Heart left ventricle (tissue), 13 donors: ENCODE data around the gene FAM168B.

Experiments
- POLR2A ChIP-seq, 2 donors: fragments of 450-650 bp; IDR thresholded peaks; one replicate each; pipeline ENCODE4 v1.6.1; 2017; ENCODE audit warnings: antibody characterized with exemption in 2 of 2, mild to moderate bottlenecking in 2 of 2, moderate library complexity in 2 of 2
- TF ChIP-seq, protein P1 (sequence below), 12 donors: fragments of 200-600 bp; sonication (generic) in 4 of 12; IDR thresholded peaks; one replicate each; pipeline versions ENCODE4 v1.5.0 to v1.8.0; 2018 to 2022; ENCODE audit warnings: antibody characterized with exemption in 12 of 12, mild to moderate bottlenecking in 5 of 12
- donor health status: ischemic (EF 13 %, LVEDD 7.1; RV severe dilation, severe dysfunction).
- donor health status: DM: no; HTN: yes; CAD: no.
- donor health status: DM: no; HTN: no; CAD: no.
- donor health status: ischemic (EF 25% LVEDD 6.9; RV normal size, moderate dysfunction).
- donor health status: ischemic (EF 25% LVEDD 5.7; RV mildly dilated, moderate dysfunction).
- donor health status: ischemic (EF 35%, LVEDD 5.7; RV mildly dilated, moderate dysfunction).
- donor health status: nonischemic (EF 11% LVEDD 7.7; RV severe dilation, severe dysfunction).
- donor health status: DM: yes; HTN: yes; CAD: no.
- donor health status: PGD.
- donor health status: ischemic (EF 29% LVEDD 5.4; RV normal size, mild dysfunction).
- donor health status: nonischemic (EF 23%, LVEDD 6.1; RV moderate dilation, normal function).

GRCh38 chr2:131121464-131121863 is 28.2 kb upstream of the FAM168B start:
- TF ChIP-seq, protein P1, sequence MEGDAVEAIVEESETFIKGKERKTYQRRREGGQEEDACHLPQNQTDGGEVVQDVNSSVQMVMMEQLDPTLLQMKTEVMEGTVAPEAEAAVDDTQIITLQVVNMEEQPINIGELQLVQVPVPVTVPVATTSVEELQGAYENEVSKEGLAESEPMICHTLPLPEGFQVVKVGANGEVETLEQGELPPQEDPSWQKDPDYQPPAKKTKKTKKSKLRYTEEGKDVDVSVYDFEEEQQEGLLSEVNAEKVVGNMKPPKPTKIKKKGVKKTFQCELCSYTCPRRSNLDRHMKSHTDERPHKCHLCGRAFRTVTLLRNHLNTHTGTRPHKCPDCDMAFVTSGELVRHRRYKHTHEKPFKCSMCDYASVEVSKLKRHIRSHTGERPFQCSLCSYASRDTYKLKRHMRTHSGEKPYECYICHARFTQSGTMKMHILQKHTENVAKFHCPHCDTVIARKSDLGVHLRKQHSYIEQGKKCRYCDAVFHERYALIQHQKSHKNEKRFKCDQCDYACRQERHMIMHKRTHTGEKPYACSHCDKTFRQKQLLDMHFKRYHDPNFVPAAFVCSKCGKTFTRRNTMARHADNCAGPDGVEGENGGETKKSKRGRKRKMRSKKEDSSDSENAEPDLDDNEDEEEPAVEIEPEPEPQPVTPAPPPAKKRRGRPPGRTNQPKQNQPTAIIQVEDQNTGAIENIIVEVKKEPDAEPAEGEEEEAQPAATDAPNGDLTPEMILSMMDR (IDR thresholded peaks at IDR 0.05) = no peak
- TF ChIP-seq POLR2A (IDR thresholded peaks at IDR 0.05) = no peak
